Measurements from ENCODE around the gene UCHL3. TPM values are rescaled to one million over a fixed set of nuclear protein-coding genes. Genes with fewer than 3 reads are reported as not detected.

Gene UCHL3
- total RNA-seq, 2 donors from 2014 or later = 17.1 to 26.8 TPM

DNA sequence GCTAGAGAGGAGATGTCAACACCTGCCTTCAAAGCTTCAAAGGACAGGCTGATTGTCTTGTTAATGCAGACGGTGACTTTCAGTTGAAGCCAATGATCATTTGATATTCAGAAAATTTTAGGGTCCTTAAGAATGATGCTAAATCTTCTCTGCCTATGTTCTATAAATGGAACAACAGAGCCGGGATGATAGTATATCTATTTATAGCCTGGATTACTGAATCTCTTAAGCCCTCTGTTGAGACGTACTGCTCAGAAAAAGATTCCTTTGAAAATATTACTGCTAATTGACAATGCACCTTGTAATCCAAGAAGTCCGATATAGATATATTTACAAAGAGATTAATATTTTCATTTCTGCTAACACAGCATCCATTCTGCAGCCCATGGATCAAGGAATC, 50.8 kb downstream of the UCHL3 start:
- 65% methylated on average over 4 of the region's 4 CpGs for WGBS
- no peak overlapping the region for H3K4me3 ChIP-seq
- no peaks in the 10 kb centered on the region for H3K27me3 ChIP-seq (replicated peaks; ENCODE audit: insufficient read depth)
- no peaks in the 10 kb centered on the region for H3K9me3 ChIP-seq
- no peak for DNase-seq (ENCODE audit: low spot score)
- H3K36me3 ChIP-seq = no peaks in the 10 kb centered on the region
- H3K27ac ChIP-seq = no peak overlapping the region
- intact Hi-C loops (cut with DNase I) = no loop called here
- TF ChIP-seq POLR2A (IDR thresholded peaks at IDR 0.05) (no peak), POLR2AphosphoS5 (IDR thresholded peaks at IDR 0.05) (no peak)
- TF ChIP-seq, protein P1, sequence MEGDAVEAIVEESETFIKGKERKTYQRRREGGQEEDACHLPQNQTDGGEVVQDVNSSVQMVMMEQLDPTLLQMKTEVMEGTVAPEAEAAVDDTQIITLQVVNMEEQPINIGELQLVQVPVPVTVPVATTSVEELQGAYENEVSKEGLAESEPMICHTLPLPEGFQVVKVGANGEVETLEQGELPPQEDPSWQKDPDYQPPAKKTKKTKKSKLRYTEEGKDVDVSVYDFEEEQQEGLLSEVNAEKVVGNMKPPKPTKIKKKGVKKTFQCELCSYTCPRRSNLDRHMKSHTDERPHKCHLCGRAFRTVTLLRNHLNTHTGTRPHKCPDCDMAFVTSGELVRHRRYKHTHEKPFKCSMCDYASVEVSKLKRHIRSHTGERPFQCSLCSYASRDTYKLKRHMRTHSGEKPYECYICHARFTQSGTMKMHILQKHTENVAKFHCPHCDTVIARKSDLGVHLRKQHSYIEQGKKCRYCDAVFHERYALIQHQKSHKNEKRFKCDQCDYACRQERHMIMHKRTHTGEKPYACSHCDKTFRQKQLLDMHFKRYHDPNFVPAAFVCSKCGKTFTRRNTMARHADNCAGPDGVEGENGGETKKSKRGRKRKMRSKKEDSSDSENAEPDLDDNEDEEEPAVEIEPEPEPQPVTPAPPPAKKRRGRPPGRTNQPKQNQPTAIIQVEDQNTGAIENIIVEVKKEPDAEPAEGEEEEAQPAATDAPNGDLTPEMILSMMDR (IDR thresholded peaks at IDR 0.05) = no peak
- no peaks in the 10 kb centered on the region for H3K4me1 ChIP-seq (replicated peaks)

DNA sequence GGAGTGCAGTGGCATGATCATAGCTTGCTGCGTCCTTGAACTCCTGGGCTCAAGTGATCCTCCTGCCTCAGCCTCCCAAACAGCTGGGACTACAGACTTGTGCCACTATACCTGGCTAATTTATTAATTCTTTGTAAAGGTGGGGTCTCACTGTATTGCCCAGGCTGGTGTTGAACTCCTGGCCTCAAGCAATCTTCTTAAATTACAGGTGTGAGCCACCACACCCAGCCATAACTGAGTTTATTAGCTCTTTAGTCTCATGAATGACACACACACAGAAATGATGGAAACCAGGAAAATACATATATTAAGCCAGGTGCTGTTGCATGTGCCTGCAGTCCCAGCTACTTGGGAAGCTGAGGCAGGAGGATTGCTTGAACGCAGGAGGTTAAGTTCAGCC, 53.4 kb downstream of the UCHL3 start:
- TF ChIP-seq POLR2A (IDR thresholded peaks at IDR 0.05) (no peak), POLR2AphosphoS5 (IDR thresholded peaks at IDR 0.05) (no peak)
- TF ChIP-seq, protein P1 (IDR thresholded peaks at IDR 0.05) = no peak
- H3K4me1 ChIP-seq (replicated peaks) = no peaks in the 10 kb centered on the region
- no peaks in the 10 kb centered on the region for H3K36me3 ChIP-seq
- H3K27ac ChIP-seq = no peak overlapping the region
- WGBS = 98% methylated on average over 2 of the region's 2 CpGs
- no peak overlapping the region for H3K4me3 ChIP-seq
- DNase-seq (ENCODE audit: low spot score) = no peak
- no peaks in the 10 kb centered on the region for H3K9me3 ChIP-seq
- no peaks in the 10 kb centered on the region for H3K27me3 ChIP-seq (replicated peaks; ENCODE audit: insufficient read depth)
- intact Hi-C loops (cut with DNase I) = no loop called here

DNA sequence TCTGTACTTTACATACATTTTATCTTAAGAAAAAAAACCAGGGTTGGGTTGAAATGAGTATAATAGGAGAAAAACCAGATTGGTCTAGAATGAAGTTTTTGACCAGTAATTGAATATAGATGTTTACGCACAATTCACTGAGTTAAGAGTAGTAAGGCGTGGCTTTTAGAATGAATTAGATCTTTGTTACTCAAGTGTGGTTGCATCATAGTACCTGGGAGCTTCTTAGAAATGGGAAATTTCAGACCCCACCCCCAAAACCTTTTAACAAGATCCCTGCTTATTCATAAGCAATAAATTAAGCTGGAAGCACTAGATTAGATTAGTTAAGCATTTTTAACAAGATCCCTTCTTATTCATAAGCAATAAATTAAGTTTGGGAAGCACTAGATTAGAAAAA, 57.9 kb downstream of the UCHL3 start:
- Histone ChIP-seq H3K4me1 (replicated peaks) (no peaks in the 10 kb centered on the region), H3K9me3 (no peaks in the 10 kb centered on the region), H3K27ac (no peak overlapping the region), H3K4me3 (no peak overlapping the region), H3K27me3 (replicated peaks; ENCODE audit: insufficient read depth) (no peaks in the 10 kb centered on the region), H3K36me3 (no peaks in the 10 kb centered on the region)
- no peak for TF ChIP-seq POLR2A (IDR thresholded peaks at IDR 0.05)
- no peak for TF ChIP-seq POLR2AphosphoS5 (IDR thresholded peaks at IDR 0.05)
- TF ChIP-seq, protein P1 (IDR thresholded peaks at IDR 0.05) = no peak
- intact Hi-C loops (cut with DNase I) = no loop called here
- WGBS = 95% methylated on average over 2 of the region's 2 CpGs
- no peak for DNase-seq (ENCODE audit: low spot score)

DNA sequence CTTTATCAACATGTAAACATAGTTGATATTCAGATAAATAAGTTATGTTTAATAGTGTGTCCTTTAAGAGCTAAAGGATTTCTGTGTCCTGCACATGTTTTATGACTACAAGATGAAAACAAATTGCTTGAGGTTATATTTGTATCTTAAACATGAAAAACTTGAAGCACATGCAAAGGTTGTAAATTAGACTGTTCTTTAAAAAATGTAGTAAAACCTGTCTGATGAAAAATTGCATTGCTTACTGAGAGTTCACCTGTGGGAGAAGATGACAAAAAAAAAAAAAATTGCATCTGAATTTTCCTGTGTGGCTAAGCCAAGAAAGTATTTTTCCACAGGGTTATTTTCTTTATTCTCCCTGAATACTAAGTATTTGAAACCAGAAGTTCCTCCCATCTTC, 60.9 kb downstream of the UCHL3 start:
- no peaks in the 10 kb centered on the region for H3K36me3 ChIP-seq
- H3K27me3 ChIP-seq (replicated peaks; ENCODE audit: insufficient read depth) = no peaks in the 10 kb centered on the region
- TF ChIP-seq POLR2A (IDR thresholded peaks at IDR 0.05) = no peak
- peak; percentile 41 for TF ChIP-seq POLR2AphosphoS5 (IDR thresholded peaks at IDR 0.05)
- TF ChIP-seq, protein P1 (IDR thresholded peaks at IDR 0.05) = no peak
- no peak overlapping the region for H3K4me3 ChIP-seq
- H3K4me1 ChIP-seq (replicated peaks) = no peaks in the 10 kb centered on the region
- intact Hi-C loops (cut with DNase I) = no loop called here
- no peak for DNase-seq (ENCODE audit: low spot score)
- peak overlapping the region; percentile 32 to 52 for H3K27ac ChIP-seq
- no peaks in the 10 kb centered on the region for H3K9me3 ChIP-seq

DNA sequence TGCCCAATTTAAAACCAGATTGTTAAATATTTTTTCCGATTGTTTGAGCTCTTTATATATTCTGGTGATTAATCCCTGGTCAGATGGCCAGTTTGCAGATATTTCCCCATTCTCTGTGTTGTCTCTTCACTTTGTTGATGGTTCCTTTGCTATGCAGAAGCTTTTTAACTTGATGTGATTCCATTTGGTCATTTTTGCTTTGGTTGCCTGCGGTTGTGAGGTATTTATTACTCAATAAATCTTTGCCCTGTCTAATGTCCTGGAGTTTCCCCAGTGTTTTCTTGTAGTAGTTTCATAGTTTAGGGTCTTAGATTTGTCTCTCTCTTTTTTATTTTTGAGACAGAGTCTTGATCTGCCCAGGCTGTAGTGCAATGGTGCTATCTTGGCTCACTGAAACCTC, 62.8 kb downstream of the UCHL3 start:
- DNase-seq (ENCODE audit: low spot score) = no peak
- TF ChIP-seq POLR2A (IDR thresholded peaks at IDR 0.05) (no peak), POLR2AphosphoS5 (IDR thresholded peaks at IDR 0.05) (no peak)
- TF ChIP-seq, protein P1 (IDR thresholded peaks at IDR 0.05) = no peak
- 60% methylated on average over 2 of the region's 2 CpGs for WGBS
- H3K9me3 ChIP-seq = no peaks in the 10 kb centered on the region
- no peak overlapping the region for H3K27ac ChIP-seq
- H3K27me3 ChIP-seq (replicated peaks; ENCODE audit: insufficient read depth) = no peaks in the 10 kb centered on the region
- intact Hi-C loops (cut with DNase I) = no loop called here
- no peaks in the 10 kb centered on the region for H3K36me3 ChIP-seq
- H3K4me1 ChIP-seq (replicated peaks) = no peaks in the 10 kb centered on the region
- H3K4me3 ChIP-seq = no peak overlapping the region

Data from prostate gland (tissue), 2 donors.